ENCODE data around the gene PIM2.
A peak's percentile ranks its signal among the peaks of the same experiment; 100 is the strongest.
"Not testable (repeated sequence)": the region's sequence is repeated elsewhere in the genome, so short reads cannot be mapped to it uniquely, and the experiment has no call there.

PIM2 gene

GRCh38 chrX:48904180-48904579 is 14.6 kb downstream of the PIM2 start:
- no peak for DNase-seq

- DNase-seq, result no peak
Measured at GRCh38 chrX:48903290-48903689, 15.5 kb downstream of the PIM2 start.

- no peak for DNase-seq
Measured at GRCh38 chrX:48902776-48903175, 16.0 kb downstream of the PIM2 start.

- DNase-seq, result no peak
Measured at GRCh38 chrX:48902135-48902534, 16.7 kb downstream of the PIM2 start.

GRCh38 chrX:48901069-48901468 is 17.8 kb downstream of the PIM2 start:
- DNase-seq, result no peak

- no peak for DNase-seq
Measured at GRCh38 chrX:48899078-48899410, 19.8 kb downstream of the PIM2 start.

- peak; percentile 73 for DNase-seq
Measured at GRCh38 chrX:48897625-48898306, 21.1 kb downstream of the PIM2 start, which contains the start of the genes PQBP1 and TIMM17B. PQBP1 (plus strand) TSS chrX:48897930; CDS start chrX:48898510, 580 bp downstream. TIMM17B (minus strand) TSS chrX:48897768; CDS start chrX:48897749, 19 bp downstream.

- peak; percentile 27 for DNase-seq
Measured at GRCh38 chrX:48897157-48897624, 21.6 kb downstream of the PIM2 start.

GRCh38 chrX:48896611-48897011 is 22.2 kb downstream of the PIM2 start:
- no peak for DNase-seq

- no peak for DNase-seq
Measured at GRCh38 chrX:48894891-48895290, 23.9 kb downstream of the PIM2 start.

GRCh38 chrX:48893556-48894348 is 25.1 kb downstream of the PIM2 start:
- DNase-seq, result no peak

GRCh38 chrX:48892896-48893295 is 25.9 kb downstream of the PIM2 start:
- no peak for DNase-seq

GRCh38 chrX:48891402-48892288 is 27.2 kb downstream of the PIM2 start:
- peak; percentile 59 for DNase-seq

GRCh38 chrX:48890934-48891401 is 27.9 kb downstream of the PIM2 start:
- no peak for DNase-seq

GRCh38 chrX:48890296-48890925 is 28.4 kb downstream of the PIM2 start:
- DNase-seq, result no peak

GRCh38 chrX:48886586-48886985 is 32.2 kb downstream of the PIM2 start:
- DNase-seq, result not testable (repeated sequence)

- no peak for DNase-seq
Measured at GRCh38 chrX:48883729-48884128, 35.1 kb downstream of the PIM2 start.

- DNase-seq, result not testable (repeated sequence)
Measured at GRCh38 chrX:48876944-48877343, 41.9 kb downstream of the PIM2 start.

GRCh38 chrX:48872017-48872416 is 46.8 kb downstream of the PIM2 start:
- DNase-seq, result not testable (repeated sequence)

- peak; percentile 15 for DNase-seq
Measured at GRCh38 chrX:48864210-48864609, 54.6 kb downstream of the PIM2 start.
